IMR-90 (cell line): Measurements from ENCODE around the gene FOXK2. TPM values are rescaled to one million over a fixed set of nuclear protein-coding genes. Genes with fewer than 3 reads are reported as not detected.

Experiments
- RFX5 ChIP-seq: IDR thresholded peaks from 2 replicates; pipeline ENCODE4 v1.8.0; 2012; ENCODE audit warnings: low read depth, mild to moderate bottlenecking, low read length, moderate library complexity
- polyA plus RNA-seq, 3 experiments: library from polyadenylated mRNA; depleted of rRNA; stranded (reverse); fragments of >200 nt; gene quantifications; 2 replicates each; pipeline ENCODE4 v1.2.3, GENCODE V29; 2012; ENCODE audit warnings: low replicate concordance in 1 of 3
- total RNA-seq: library from RNA; depleted of rRNA; stranded (reverse); fragments of >200 nt; gene quantifications from 2 replicates; pipeline ENCODE4 v1.2.3, GENCODE V29; 2012; rRNA removed

The FOXK2 gene
- total and polyA plus RNA-seq, 2 of the 4 experiments (the other 2 are of a cell fraction) = 12.5 to 20.0 TPM

DNA sequence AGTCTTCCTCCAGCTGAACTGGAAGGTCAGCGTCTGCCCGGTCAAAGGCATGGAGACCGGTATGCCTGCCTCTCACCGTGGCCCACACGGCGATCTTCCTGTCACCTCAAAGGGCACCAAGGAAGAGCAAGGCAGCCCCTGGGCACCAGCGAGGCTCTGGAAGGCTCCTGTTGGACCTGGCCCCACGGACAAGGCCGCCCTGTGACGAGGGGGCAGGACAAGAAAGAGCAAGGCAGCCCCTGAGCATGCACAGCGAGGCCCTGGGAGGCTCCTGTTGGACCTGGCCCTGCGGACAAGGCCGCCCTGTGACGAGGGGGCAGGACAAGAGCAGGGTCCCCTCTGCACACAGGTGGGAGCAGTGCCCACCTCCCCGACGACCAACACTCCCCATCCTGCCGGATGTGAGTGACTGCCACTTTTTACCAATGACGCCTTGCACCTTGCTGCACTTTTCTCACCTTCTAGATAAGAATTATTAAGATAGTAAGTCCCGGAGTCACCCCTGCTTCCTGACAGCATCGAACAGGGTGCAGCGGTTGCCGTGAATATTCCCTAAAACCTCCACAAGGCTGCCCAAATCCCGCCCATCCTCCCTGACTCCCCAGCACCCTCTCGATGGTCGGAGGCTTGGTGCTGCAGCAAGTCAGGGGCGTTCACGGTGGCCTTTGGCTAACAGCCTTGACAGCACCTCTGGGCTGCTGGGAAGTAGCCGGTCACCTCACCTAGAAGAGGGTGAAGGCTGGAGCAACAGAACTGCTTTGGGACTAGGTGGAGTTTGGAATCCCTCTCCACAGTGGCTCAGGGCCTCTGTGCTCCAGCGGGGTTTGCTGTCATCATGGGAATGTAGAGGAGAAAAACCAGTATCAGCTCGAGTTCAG lies 134.4 kb downstream of the FOXK2 start (continued):
- TF ChIP-seq RFX5 = no peak

Other genes with a start within 250 kb of the FOXK2 start
- 38.3 and 47.1 TPM in 2 replicates for gene CSNK1D, start 246.0 kb upstream of the FOXK2 start, total RNA-seq
- gene CSNK1D, start 246.0 kb upstream of the FOXK2 start, polyA plus RNA-seq (2012; rRNA removed) = 144 and 186 TPM in 2 replicates
- gene CD7, start 202.1 kb upstream of the FOXK2 start, total RNA-seq = not detected in 2 replicates
- gene CD7, start 202.1 kb upstream of the FOXK2 start, polyA plus RNA-seq (2012; rRNA removed) = not detected in 2 replicates
- 1.7 and 2.3 TPM in 2 replicates for gene SECTM1, start 186.0 kb upstream of the FOXK2 start, total RNA-seq
- gene SECTM1, start 186.0 kb upstream of the FOXK2 start, polyA plus RNA-seq (2012; rRNA removed) = 4.4 and 5.2 TPM in 2 replicates
- gene TEX19, start 160.5 kb upstream of the FOXK2 start, total RNA-seq = under 0.01 and 0.28 TPM in 2 replicates
- 0.03 and 0.13 TPM in 2 replicates for gene TEX19, start 160.5 kb upstream of the FOXK2 start, polyA plus RNA-seq (2012; rRNA removed)
- gene UTS2R, start 148.0 kb upstream of the FOXK2 start, total RNA-seq = not detected in 2 replicates
- not detected in 2 replicates for gene UTS2R, start 148.0 kb upstream of the FOXK2 start, polyA plus RNA-seq (2012; rRNA removed)
- 3.8 and 4.2 TPM in 2 replicates for gene HEXD, start 101.4 kb upstream of the FOXK2 start, total RNA-seq
- 9.2 and 9.5 TPM in 2 replicates for gene HEXD, start 101.4 kb upstream of the FOXK2 start, polyA plus RNA-seq (2012; rRNA removed)
- 24.4 and 25.3 TPM in 2 replicates for gene OGFOD3, start 101.1 kb upstream of the FOXK2 start, total RNA-seq
- 33.4 and 34.5 TPM in 2 replicates for gene OGFOD3, start 101.1 kb upstream of the FOXK2 start, polyA plus RNA-seq (2012; rRNA removed)
- gene CYBC1, start 69.0 kb upstream of the FOXK2 start, total RNA-seq = 61.1 and 75.1 TPM in 2 replicates
- gene CYBC1, start 69.0 kb upstream of the FOXK2 start, polyA plus RNA-seq (2012; rRNA removed) = 76.7 and 89.0 TPM in 2 replicates
- 70.8 and 83.7 TPM in 2 replicates for gene NARF, start 61.0 kb upstream of the FOXK2 start, total RNA-seq
- 88.8 and 94.8 TPM in 2 replicates for gene NARF, start 61.0 kb upstream of the FOXK2 start, polyA plus RNA-seq (2012; rRNA removed)
- 65.8 and 98.2 TPM in 2 replicates for gene WDR45B, start 128.7 kb downstream of the FOXK2 start, total RNA-seq
- 99.1 and 110 TPM in 2 replicates for gene WDR45B, start 128.7 kb downstream of the FOXK2 start, polyA plus RNA-seq (2012; rRNA removed)
- 10.8 and 14.9 TPM in 2 replicates for gene RAB40B, start 179.0 kb downstream of the FOXK2 start, total RNA-seq
- 20.0 and 26.1 TPM in 2 replicates for gene RAB40B, start 179.0 kb downstream of the FOXK2 start, polyA plus RNA-seq (2012; rRNA removed)
- gene FN3KRP, start 197.0 kb downstream of the FOXK2 start, total RNA-seq = 18.6 and 20.6 TPM in 2 replicates
- 20.3 and 21.4 TPM in 2 replicates for gene FN3KRP, start 197.0 kb downstream of the FOXK2 start, polyA plus RNA-seq (2012; rRNA removed)
- 0.83 and 0.90 TPM in 2 replicates for gene FN3K, start 215.9 kb downstream of the FOXK2 start, total RNA-seq
- 2.0 and 2.9 TPM in 2 replicates for gene FN3K, start 215.9 kb downstream of the FOXK2 start, polyA plus RNA-seq (2012; rRNA removed)
- 21.7 and 21.9 TPM in 2 replicates for gene TBCD, start 232.3 kb downstream of the FOXK2 start, total RNA-seq
- 54.5 and 68.0 TPM in 2 replicates for gene TBCD, start 232.3 kb downstream of the FOXK2 start, polyA plus RNA-seq (2012; rRNA removed)